Neural progenitor cell (in vitro differentiated cells): ENCODE measurements around the gene IL4I1. TPM values are rescaled to one million over a fixed set of nuclear protein-coding genes. Genes with fewer than 3 reads are reported as not detected.

Source experiments
- DNase-seq: peaks from one replicate; pipeline ENCODE4 v3.0.0-alpha.2; 2016; ENCODE audit warnings: low spot score
- H2AFZ ChIP-seq: fragments of 200-600 bp; sonication (generic); replicated peaks from 2 replicates; pipeline ENCODE4 v1.6.1; 2016; ENCODE audit warnings: antibody characterized with exemption
- H3F3A ChIP-seq: fragments of 200-600 bp; sonication (generic); 2 replicates; pipeline ENCODE4 v1.6.1; 2016; ENCODE audit warnings: antibody characterized with exemption, low read depth
- H3K27ac ChIP-seq: fragments of 200-600 bp; sonication (generic); 2 replicates; pipeline ENCODE4 v1.5.1; 2016; ENCODE audit warnings: mild to moderate bottlenecking
- H3K27me3 ChIP-seq: fragments of 200-600 bp; sonication (generic); 2 replicates; pipeline ENCODE4 v1.6.1; 2016; ENCODE audit warnings: mild to moderate bottlenecking, moderate library complexity
- H3K36me3 ChIP-seq: fragments of 200-600 bp; sonication (generic); 2 replicates; pipeline ENCODE4 v1.5.1; 2016
- H3K4me1 ChIP-seq: fragments of 200-600 bp; sonication (generic); 2 replicates; pipeline ENCODE4 v1.6.1; 2016; ENCODE audit warnings: mixed run types
- H3K4me2 ChIP-seq: fragments of 200-600 bp; sonication (generic); 2 replicates; pipeline ENCODE4 v1.6.1; 2016
- H3K4me3 ChIP-seq: fragments of 200-600 bp; sonication (generic); 2 replicates; pipeline ENCODE4 v1.5.1; 2016
- H3K79me2 ChIP-seq: fragments of 200-600 bp; sonication (generic); 2 replicates; pipeline ENCODE4 v1.6.1; 2016; ENCODE audit warnings: low read depth
- H3K9ac ChIP-seq: fragments of 200-600 bp; sonication (generic); 2 replicates; pipeline ENCODE4 v1.6.1; 2016
- H3K9me3 ChIP-seq: fragments of 200-600 bp; sonication (generic); 2 replicates; pipeline ENCODE4 v1.5.1; 2016; ENCODE audit warnings: low read depth
- H4K20me1 ChIP-seq: fragments of 200-600 bp; sonication (generic); 2 replicates; pipeline ENCODE4 v1.6.1; 2016; ENCODE audit warnings: low read depth
- H3K27ac Mint-ChIP-seq: 3 replicates; pipeline ENCODE4 v1.8.0; 2021; ENCODE audit warnings: mixed read lengths
- H3K27me3 Mint-ChIP-seq: 2 replicates; pipeline ENCODE4 v1.8.0; 2022; ENCODE audit warnings: low read depth, mild to moderate bottlenecking, inconsistent platforms, moderate library complexity, mixed read lengths; ENCODE audit not compliant: insufficient read depth
- H3K36me3 Mint-ChIP-seq: 3 replicates; pipeline ENCODE4 v1.8.0; 2021; ENCODE audit warnings: mixed read lengths
- H3K4me1 Mint-ChIP-seq: 3 replicates; pipeline ENCODE4 v1.8.0; 2021; ENCODE audit warnings: mixed read lengths
- H3K4me3 Mint-ChIP-seq: 3 replicates; pipeline ENCODE4 v1.8.0; 2021; ENCODE audit warnings: mild to moderate bottlenecking, moderate library complexity, mixed read lengths
- H3K9me3 Mint-ChIP-seq: 3 replicates; pipeline ENCODE4 v1.8.0; 2020; ENCODE audit warnings: mixed read lengths
- EZH2 ChIP-seq: fragments of 200-600 bp; sonication (generic); IDR thresholded peaks from 2 replicates; pipeline ENCODE4 v1.6.1; 2017; ENCODE audit warnings: antibody characterized with exemption, mild to moderate bottlenecking, moderate library complexity
- EZH2phosphoT487 ChIP-seq: fragments of 200-600 bp; sonication (generic); IDR thresholded peaks from 2 replicates; pipeline ENCODE4 v1.6.1; 2017; ENCODE audit warnings: antibody characterized with exemption
- total RNA-seq: library from RNA; depleted of rRNA; stranded (reverse); fragments of >200 nt; gene quantifications from 2 replicates; pipeline ENCODE4 v1.2.3, GENCODE V29; 2015; ENCODE audit warnings: low replicate concordance
- TF ChIP-seq, protein P1 (sequence below): fragments of 200-600 bp; sonication (generic); IDR thresholded peaks from 2 replicates; pipeline ENCODE4 v1.5.1; 2017; ENCODE audit warnings: antibody characterized with exemption, mild to moderate bottlenecking

The IL4I1 gene
- total RNA-seq, 1 donor from 2014 or later: not detected

DNA sequence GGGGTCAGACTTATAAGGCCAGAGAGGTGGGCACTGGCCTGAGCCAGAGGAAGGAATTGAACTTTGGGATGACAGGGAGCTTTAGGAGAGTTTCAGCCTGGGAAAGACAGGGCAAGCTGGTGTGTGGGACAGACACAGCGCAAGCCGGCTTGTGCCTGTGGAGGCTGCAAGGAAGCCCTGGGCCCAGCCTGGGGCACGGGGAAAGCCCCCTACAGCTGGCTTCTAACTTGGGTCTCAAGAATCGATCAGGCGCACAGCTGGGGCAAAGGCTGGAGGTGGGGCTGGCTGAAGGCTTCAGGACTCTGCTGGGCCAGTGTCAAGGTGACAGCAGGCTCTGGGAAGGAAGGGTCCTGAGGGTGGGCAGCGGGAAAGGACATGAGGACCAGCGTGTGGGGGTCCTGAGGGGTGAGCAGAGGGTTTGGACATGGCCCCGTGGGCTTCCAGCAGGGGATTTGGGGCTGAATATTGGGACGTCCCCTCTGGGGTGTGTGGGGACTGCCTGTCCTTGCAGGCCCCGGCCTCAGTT, 42.8 kb downstream of the IL4I1 start:
- peaks cover 12% of the 10 kb centered on the region for H3K4me1 ChIP-seq
- Mint-ChIP-seq H3K36me3 (peaks cover 26% of the 10 kb centered on the region), H3K27me3 (peaks cover 26% of the 10 kb centered on the region), H3K27ac (no peak overlapping the region), H3K4me3 (peak overlapping the region; percentile 80), H3K4me1 (peaks cover 24% of the 10 kb centered on the region), H3K9me3 (peaks cover 10% of the 10 kb centered on the region)
- no peaks in the 10 kb centered on the region for H3K9me3 ChIP-seq
- no peak for DNase-seq
- peaks cover 76% of the 10 kb centered on the region for H4K20me1 ChIP-seq
- no peak overlapping the region for H3K4me3 ChIP-seq
- H3K36me3 ChIP-seq: no peaks in the 10 kb centered on the region
- H3K79me2 ChIP-seq: peaks cover 66% of the 10 kb centered on the region
- peaks cover 74% of the 10 kb centered on the region for H3F3A ChIP-seq
- H3K4me2 ChIP-seq: peak overlapping the region; percentile 98
- no peaks in the 10 kb centered on the region for H3K27me3 ChIP-seq
- TF ChIP-seq EZH2phosphoT487: no peak
- TF ChIP-seq, protein P1, sequence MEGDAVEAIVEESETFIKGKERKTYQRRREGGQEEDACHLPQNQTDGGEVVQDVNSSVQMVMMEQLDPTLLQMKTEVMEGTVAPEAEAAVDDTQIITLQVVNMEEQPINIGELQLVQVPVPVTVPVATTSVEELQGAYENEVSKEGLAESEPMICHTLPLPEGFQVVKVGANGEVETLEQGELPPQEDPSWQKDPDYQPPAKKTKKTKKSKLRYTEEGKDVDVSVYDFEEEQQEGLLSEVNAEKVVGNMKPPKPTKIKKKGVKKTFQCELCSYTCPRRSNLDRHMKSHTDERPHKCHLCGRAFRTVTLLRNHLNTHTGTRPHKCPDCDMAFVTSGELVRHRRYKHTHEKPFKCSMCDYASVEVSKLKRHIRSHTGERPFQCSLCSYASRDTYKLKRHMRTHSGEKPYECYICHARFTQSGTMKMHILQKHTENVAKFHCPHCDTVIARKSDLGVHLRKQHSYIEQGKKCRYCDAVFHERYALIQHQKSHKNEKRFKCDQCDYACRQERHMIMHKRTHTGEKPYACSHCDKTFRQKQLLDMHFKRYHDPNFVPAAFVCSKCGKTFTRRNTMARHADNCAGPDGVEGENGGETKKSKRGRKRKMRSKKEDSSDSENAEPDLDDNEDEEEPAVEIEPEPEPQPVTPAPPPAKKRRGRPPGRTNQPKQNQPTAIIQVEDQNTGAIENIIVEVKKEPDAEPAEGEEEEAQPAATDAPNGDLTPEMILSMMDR: no peak
- no peak for TF ChIP-seq EZH2
- no peak overlapping the region for H3K27ac ChIP-seq
- H2AFZ ChIP-seq: no peak overlapping the region
- no peak overlapping the region for H3K9ac ChIP-seq

DNA sequence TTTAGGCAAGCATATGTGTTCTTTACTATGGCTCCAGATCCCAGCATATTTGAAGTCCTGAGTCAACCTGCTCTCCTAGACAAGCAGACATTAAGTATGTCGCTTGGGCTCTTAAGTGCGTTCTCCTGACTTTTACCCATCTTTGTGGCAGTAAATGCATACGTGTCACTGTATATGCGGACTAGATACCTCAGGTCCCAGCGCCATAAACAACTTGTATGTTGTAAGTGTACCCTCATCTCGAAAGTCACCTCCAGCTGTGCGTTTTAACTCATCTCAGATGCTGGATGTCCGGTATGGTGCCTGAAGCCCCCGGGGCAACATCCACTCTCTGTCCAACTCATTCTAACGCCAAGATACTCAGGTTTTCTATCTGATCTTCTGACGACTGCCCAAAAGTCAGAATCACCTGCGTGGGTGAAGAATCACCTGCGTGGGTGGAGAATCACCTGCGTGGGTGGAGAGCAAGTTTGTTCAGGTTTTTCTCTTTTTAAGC, 44.0 kb downstream of the IL4I1 start:
- peaks cover 22% of the 10 kb centered on the region for H3K4me1 Mint-ChIP-seq
- peak overlapping the region; percentile 23 for H3K27ac Mint-ChIP-seq
- no peak for DNase-seq
- Histone ChIP-seq H3K79me2 (peaks cover 72% of the 10 kb centered on the region), H4K20me1 (peaks cover 64% of the 10 kb centered on the region), H3K9me3 (no peaks in the 10 kb centered on the region), H3K36me3 (no peaks in the 10 kb centered on the region), H3K27me3 (no peaks in the 10 kb centered on the region), H3K4me1 (peaks cover 12% of the 10 kb centered on the region), H3K27ac (no peak overlapping the region), H2AFZ (no peak overlapping the region), H3K4me3 (peak overlapping the region; percentile 88), H3F3A (peaks cover 61% of the 10 kb centered on the region), H3K4me2 (peak overlapping the region; percentile 98), H3K9ac (peak overlapping the region; percentile 74)
- H3K9me3 Mint-ChIP-seq: peaks cover 15% of the 10 kb centered on the region
- H3K36me3 Mint-ChIP-seq: peaks cover 30% of the 10 kb centered on the region
- H3K4me3 Mint-ChIP-seq: peak overlapping the region; percentile 94
- peaks cover 24% of the 10 kb centered on the region for H3K27me3 Mint-ChIP-seq
- TF ChIP-seq EZH2: no peak
- no peak for TF ChIP-seq EZH2phosphoT487
- TF ChIP-seq, protein P1: no peak

DNA sequence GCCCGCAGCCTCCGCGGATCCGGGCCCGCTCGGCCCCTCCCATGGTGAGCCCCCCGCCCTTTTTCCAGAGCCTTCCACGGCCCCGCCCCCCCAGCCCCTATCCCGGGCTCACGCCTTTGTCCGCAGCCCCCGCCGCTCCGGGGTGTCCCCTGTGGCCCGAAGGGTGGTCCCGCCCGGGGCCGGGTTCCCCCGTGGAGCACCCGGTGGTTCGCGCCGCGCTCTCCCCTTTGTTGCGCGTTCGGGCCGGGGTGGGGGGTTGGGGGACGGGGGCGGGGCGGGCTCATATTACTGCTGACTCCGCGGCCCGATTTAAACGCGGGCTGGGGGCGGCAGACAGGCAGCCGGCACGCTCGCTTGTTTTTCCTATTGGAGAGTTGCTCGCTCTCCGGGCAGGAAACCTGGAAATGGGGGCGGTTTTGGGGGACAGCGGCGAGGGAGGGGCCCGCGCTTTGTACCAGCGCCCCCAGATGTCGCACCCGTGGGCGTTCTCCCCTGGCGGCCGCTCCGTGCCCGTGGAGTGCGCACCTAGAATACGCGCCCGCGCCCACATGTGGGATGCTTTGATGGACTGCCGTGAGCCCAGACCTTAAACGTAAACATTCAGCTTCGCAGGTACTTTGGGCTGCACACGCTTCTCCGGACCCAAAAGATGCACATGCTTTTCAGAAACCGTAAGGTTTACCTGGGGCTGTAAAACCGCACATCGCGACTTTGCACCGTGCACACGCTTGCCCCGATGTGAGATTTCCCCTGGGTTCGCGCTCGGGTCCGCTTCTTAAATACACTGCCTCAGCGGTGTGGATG, 45.0 kb downstream of the IL4I1 start:
- peaks cover 56% of the 10 kb centered on the region for H3F3A ChIP-seq
- TF ChIP-seq EZH2phosphoT487 (no peak), EZH2 (no peak)
- TF ChIP-seq, protein P1: no peak
- peak overlapping the region; percentile 98 for H3K4me2 ChIP-seq
- DNase-seq: peak; percentile 88
- H3K27ac ChIP-seq: peak overlapping the region; percentile 98
- Mint-ChIP-seq H3K36me3 (peaks cover 31% of the 10 kb centered on the region), H3K4me3 (peak overlapping the region; percentile 94), H3K4me1 (peaks cover 22% of the 10 kb centered on the region), H3K27ac (no peak overlapping the region), H3K27me3 (peaks cover 19% of the 10 kb centered on the region), H3K9me3 (peaks cover 15% of the 10 kb centered on the region)
- H3K36me3 ChIP-seq: no peaks in the 10 kb centered on the region
- H3K9me3 ChIP-seq: no peaks in the 10 kb centered on the region
- H3K79me2 ChIP-seq: peaks cover 72% of the 10 kb centered on the region
- peaks cover 12% of the 10 kb centered on the region for H3K4me1 ChIP-seq
- peaks cover 53% of the 10 kb centered on the region for H4K20me1 ChIP-seq
- H2AFZ ChIP-seq: no peak overlapping the region
- H3K9ac ChIP-seq: peak overlapping the region; percentile 74
- peak overlapping the region; percentile 88 for H3K4me3 ChIP-seq
- H3K27me3 ChIP-seq: no peaks in the 10 kb centered on the region
